ENCODE data around the gene ATP13A1. TPM values are rescaled to one million over a fixed set of nuclear protein-coding genes. Genes with fewer than 3 reads are reported as not detected.

The ATP13A1 gene
- total RNA-seq, 1 experiment from 2014 or later = 48.5 TPM

- Histone ChIP-seq H3K27ac (ENCODE audit: low read length) (no peak overlapping the region), H3K9ac (ENCODE audit: low read length) (no peak overlapping the region), H3K79me2 (ENCODE audit: low read length) (peaks cover 7% of the 10 kb centered on the region), H3F3A (ENCODE audit: low read length, unreplicated experiment) (no peaks in the 10 kb centered on the region), H3K4me1 (ENCODE audit: insufficient read depth, low read length) (no peaks in the 10 kb centered on the region), H4K20me1 (ENCODE audit: low read length) (no peaks in the 10 kb centered on the region), H3K27me3 (ENCODE audit: low read length) (no peaks in the 10 kb centered on the region), H3K9me3 (ENCODE audit: low read length) (no peaks in the 10 kb centered on the region), H3K9me2 (replicated peaks; ENCODE audit: low read length) (no peaks in the 10 kb centered on the region), H3K4me3 (ENCODE audit: low read length) (no peak overlapping the region), H3K4me2 (ENCODE audit: low read length) (no peak overlapping the region), H3K36me3 (ENCODE audit: low read depth, low read length) (peaks cover 81% of the 10 kb centered on the region), H2AFZ (ENCODE audit: low read length) (no peak overlapping the region)
- ChIA-PET CTCF (no interaction called here), POLR2A (ENCODE audit: unreplicated experiment) (no interaction called here)
- ATAC-seq (no peak), DNase-seq (no peak)
- intact Hi-C loops (cut with micrococcal nuclease) = no loop called here
- BruUV-seq (replicated peaks) = no TSS peak
- no peak for TF ChIP-seq CTCF (conservative IDR thresholded peaks at IDR 0.05; ENCODE audit: low read depth, low read length)
- no peak for TF ChIP-seq EZH2phosphoT487 (IDR thresholded peaks at IDR 0.05; ENCODE audit: borderline replicate concordance, low read length)
- no peak for TF ChIP-seq EZH2 (IDR thresholded peaks at IDR 0.05; ENCODE audit: low read length, unreplicated experiment)
These were observed 8.4 kb downstream of the ATP13A1 start for GRCh38 chr19:19655051-19655594.

- Histone ChIP-seq H3K4me2 (ENCODE audit: low read length) (no peak overlapping the region), H2AFZ (ENCODE audit: low read length) (no peak overlapping the region), H3K79me2 (ENCODE audit: low read length) (peaks cover under 1% of the 10 kb centered on the region; the same call in 1 of the 2 replicates), H3K9ac (ENCODE audit: low read length) (no peak overlapping the region), H3K4me1 (ENCODE audit: insufficient read depth, low read length) (no peaks in the 10 kb centered on the region), H3K27ac (ENCODE audit: low read length) (no peak overlapping the region), H3K27me3 (ENCODE audit: low read length) (no peaks in the 10 kb centered on the region), H3K36me3 (ENCODE audit: low read depth, low read length) (peaks cover 75% of the 10 kb centered on the region), H4K20me1 (ENCODE audit: low read length) (no peaks in the 10 kb centered on the region), H3K9me2 (replicated peaks; ENCODE audit: low read length) (no peaks in the 10 kb centered on the region), H3K9me3 (ENCODE audit: low read length) (no peaks in the 10 kb centered on the region), H3K4me3 (ENCODE audit: low read length) (no peak overlapping the region), H3F3A (ENCODE audit: low read length, unreplicated experiment) (no peaks in the 10 kb centered on the region)
- intact Hi-C loops (cut with micrococcal nuclease) = no loop called here
- CTCF ChIA-PET = no interaction called here
- POLR2A ChIA-PET (ENCODE audit: unreplicated experiment) = no interaction called here
- no TSS peak for BruUV-seq (replicated peaks)
- no peak for DNase-seq
- ATAC-seq = no peak
- TF ChIP-seq EZH2phosphoT487 (IDR thresholded peaks at IDR 0.05; ENCODE audit: borderline replicate concordance, low read length) (no peak), CTCF (conservative IDR thresholded peaks at IDR 0.05; ENCODE audit: low read depth, low read length) (no peak), EZH2 (IDR thresholded peaks at IDR 0.05; ENCODE audit: low read length, unreplicated experiment) (no peak)
These were observed 9.0 kb downstream of the ATP13A1 start for GRCh38 chr19:19654441-19654840.

- BruUV-seq (replicated peaks) = no TSS peak
- no peaks in the 10 kb centered on the region for H3K9me3 ChIP-seq (ENCODE audit: low read length)
- peaks cover 73% of the 10 kb centered on the region for H3K36me3 ChIP-seq (ENCODE audit: low read depth, low read length)
- H3K27ac ChIP-seq (ENCODE audit: low read length) = no peak overlapping the region
- ChIA-PET CTCF (no interaction called here), POLR2A (ENCODE audit: unreplicated experiment) (no interaction called here)
- no peak overlapping the region for H3K9ac ChIP-seq (ENCODE audit: low read length)
- no peaks in the 10 kb centered on the region for H3F3A ChIP-seq (ENCODE audit: low read length, unreplicated experiment)
- no peaks in the 10 kb centered on the region for H4K20me1 ChIP-seq (ENCODE audit: low read length)
- no peak for DNase-seq
- no peak overlapping the region for H3K4me3 ChIP-seq (ENCODE audit: low read length)
- TF ChIP-seq EZH2phosphoT487 (IDR thresholded peaks at IDR 0.05; ENCODE audit: borderline replicate concordance, low read length) = no peak
- no peak for TF ChIP-seq CTCF (conservative IDR thresholded peaks at IDR 0.05; ENCODE audit: low read depth, low read length)
- no peak for TF ChIP-seq EZH2 (IDR thresholded peaks at IDR 0.05; ENCODE audit: low read length, unreplicated experiment)
- H3K9me2 ChIP-seq (replicated peaks; ENCODE audit: low read length) = no peaks in the 10 kb centered on the region
- ATAC-seq = no peak
- intact Hi-C loops (cut with micrococcal nuclease) = no loop called here
- H3K4me1 ChIP-seq (ENCODE audit: insufficient read depth, low read length) = no peaks in the 10 kb centered on the region
- H2AFZ ChIP-seq (ENCODE audit: low read length) = no peak overlapping the region
- no peak overlapping the region for H3K4me2 ChIP-seq (ENCODE audit: low read length)
- no peaks in the 10 kb centered on the region for H3K27me3 ChIP-seq (ENCODE audit: low read length)
- no peaks in the 10 kb centered on the region for H3K79me2 ChIP-seq (ENCODE audit: low read length)
These were observed 9.8 kb downstream of the ATP13A1 start for GRCh38 chr19:19653597-19654147.

All from PC-3 (cell line).